MM.1S (cell line): ENCODE data around the gene CARS2.

ENCODE experiments used
- CTCF ChIP-seq: fragments of 300-600 bp; sonication (generic); IDR thresholded peaks from 2 replicates; pipeline ENCODE4 v1.5.1; 2016; ENCODE audit warnings: antibody characterized with exemption, low read length, mixed read lengths
- EZH2 ChIP-seq: fragments of 300-600 bp; sonication (generic); optimal IDR thresholded peaks from 2 replicates; pipeline ENCODE3; 2017; ENCODE audit warnings: low read depth, mild to moderate bottlenecking, antibody characterized with exemption, low read length, mixed read lengths

- TF ChIP-seq CTCF (no peak), EZH2 (no peak)
Observed at GRCh38 chr13:110627761-110628476, 78.0 kb downstream of the CARS2 start.
